ENCODE results near the gene EML6.

Gene EML6

DNA sequence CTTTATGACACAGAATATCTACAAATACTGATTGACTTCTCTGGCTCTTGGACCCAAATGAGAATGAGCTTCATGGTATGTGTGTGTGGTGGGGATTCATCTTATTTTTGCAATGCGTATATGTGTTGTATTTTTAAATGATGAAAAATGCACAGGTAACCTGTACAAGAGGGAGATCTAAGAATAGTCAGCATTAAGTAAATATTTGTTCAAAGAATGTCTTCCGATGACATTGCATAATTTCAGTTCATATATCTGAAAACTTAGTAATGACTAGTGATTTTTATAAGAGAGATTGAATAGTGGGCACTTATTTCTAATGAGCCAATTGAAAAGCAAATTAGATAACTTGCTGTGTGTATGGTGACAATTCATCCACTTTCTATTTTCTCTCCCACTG is 66.4 kb downstream of the EML6 start:
- DNase-seq (ENCODE audit: extremely low read depth in 1 of 2, low read depth in 1 of 2), result no peak

DNA sequence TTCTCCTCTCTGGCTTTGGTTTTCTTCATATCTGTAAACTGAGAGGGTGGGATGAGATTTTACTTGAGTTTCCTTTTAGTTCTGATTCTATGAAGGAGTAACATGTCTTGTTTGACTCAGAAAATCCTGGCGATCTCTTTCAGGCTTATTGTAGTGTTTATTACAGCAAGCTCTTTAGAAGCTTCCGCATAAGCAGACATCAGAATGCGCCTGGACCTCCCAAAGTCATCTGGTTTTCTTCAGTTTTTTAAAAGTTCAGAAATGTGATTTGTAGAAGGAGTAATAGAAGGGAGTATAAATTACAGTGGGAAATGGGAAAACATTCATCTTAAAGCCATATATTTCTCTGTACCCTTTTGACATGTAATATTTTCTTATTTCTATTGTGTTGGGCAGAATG is 68.4 kb downstream of the EML6 start:
- no peak for DNase-seq (ENCODE audit: extremely low read depth in 1 of 2, low read depth in 1 of 2)

DNA sequence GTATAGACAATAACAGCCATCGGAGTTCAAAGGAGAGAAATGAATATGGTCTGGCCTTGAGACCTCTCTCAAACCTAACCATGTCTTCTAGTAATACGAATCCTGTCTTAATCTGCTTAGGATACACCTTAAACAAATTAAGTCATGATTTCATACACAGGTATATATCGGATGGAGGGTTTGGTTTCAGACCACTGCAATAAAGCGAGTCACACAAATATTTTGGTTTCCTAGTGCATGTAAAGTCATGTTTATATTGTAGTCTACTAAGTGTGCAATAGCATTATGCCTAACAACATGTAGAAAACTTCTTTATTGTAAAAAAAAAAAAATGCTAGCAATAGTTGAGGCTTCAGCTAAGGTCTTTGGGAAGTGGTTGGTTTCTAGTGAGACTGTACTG is 73.8 kb downstream of the EML6 start:
- DNase-seq (ENCODE audit: extremely low read depth in 1 of 2, low read depth in 1 of 2), result no peak

DNA sequence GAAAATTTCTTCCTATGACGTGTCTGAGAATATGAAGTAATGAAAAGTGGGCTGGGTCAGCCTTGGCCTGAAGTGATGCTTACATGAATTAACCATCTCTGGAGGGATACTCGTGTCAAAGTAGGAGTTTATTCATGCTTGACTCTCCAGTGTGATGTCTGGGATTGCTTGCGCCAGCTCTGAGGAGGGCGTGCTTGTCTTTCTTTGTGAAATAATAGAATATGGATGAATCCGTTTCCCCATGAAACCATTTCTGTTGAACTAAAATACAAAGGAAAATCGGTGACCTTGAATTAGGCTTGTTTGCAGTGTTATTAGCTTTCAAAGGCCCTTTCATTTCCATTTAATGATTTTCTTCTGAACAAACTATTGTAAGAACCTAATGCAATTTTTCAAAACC is 77.9 kb downstream of the EML6 start:
- DNase-seq (ENCODE audit: extremely low read depth in 1 of 2, low read depth in 1 of 2), result no peak

DNA sequence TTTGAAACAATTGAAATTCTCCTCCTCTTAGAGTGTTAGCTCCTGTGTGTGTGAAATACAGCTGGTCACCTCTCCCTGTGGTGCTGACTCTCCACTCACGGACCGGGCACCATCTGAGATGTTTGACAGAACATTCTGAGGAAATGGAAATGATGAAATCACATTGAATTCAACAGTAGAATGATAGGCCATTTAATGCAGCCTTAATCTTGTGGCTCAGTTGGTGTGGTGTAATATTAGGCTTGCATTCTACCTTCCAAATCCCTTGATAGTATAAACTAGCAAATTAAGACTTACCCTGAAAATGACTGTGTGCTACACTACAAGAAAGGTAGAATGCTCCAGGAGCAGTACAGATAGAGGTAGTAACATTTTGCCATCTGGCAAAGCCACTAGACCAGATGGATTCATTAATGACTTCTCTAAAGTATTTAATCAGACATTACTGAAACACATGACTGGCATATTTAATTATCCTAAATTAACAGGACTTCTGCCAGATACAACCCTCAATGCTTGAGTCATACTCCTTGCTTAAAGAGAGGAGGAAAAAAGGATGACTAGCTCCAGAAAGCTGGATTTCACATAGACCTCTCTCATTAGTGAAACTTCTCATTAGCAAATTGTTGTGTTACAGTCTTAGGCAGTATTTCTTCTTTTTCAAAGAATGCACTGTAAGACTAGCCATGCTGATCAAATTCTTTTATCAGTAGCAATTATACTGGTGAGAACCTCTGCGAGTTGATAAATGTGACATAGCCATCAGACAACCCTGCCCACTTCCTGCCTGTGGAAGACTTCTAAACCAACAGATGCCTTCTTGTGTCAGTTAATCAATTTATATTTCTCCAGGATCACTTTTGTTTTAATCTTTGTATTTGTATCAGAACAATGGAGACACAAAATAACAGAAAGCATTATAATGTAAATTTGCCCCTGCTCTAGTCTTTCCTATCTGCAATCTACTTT is 80.6 kb downstream of the EML6 start:
- no peak for DNase-seq (ENCODE audit: extremely low read depth in 1 of 2, low read depth in 1 of 2)

DNA sequence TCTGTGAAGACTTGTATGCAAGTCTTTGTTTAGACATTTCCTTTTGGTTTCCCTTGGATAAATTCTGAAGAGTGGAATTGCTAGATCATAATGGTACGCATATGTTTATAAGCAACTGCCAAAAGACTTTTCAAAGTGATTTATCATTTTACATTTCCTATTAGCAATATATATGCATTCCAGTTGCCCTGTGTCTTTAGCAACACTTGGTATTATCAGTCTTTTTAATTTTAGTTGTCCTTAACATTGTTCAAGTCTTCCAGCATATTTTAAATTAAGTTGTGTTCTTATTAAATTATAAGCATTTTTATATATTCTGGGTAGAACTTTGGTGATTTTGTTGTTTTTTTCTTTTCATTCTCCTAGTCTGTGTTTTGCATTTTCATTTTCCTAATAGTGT is 81.8 kb downstream of the EML6 start:
- no peak for DNase-seq (ENCODE audit: extremely low read depth in 1 of 2, low read depth in 1 of 2)

DNA sequence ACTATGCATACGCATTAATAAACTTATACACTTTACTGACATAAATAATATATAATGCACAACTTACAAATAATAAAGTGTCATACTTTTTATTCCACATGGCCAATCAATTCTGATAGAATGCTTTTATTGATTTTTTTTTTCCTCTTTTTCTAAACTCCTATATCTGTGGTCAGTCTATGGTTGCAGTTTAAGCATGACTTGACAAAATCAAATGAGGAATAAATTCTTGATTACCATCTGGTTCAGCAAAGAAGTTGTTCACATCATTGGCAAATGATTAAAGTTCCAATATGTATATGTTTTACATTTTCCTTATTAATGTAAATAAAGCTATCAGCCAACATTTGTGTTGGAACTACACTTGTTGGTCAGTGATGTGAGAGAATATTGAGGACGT is 83.5 kb downstream of the EML6 start:
- no peak for DNase-seq (ENCODE audit: extremely low read depth in 1 of 2, low read depth in 1 of 2)

DNA sequence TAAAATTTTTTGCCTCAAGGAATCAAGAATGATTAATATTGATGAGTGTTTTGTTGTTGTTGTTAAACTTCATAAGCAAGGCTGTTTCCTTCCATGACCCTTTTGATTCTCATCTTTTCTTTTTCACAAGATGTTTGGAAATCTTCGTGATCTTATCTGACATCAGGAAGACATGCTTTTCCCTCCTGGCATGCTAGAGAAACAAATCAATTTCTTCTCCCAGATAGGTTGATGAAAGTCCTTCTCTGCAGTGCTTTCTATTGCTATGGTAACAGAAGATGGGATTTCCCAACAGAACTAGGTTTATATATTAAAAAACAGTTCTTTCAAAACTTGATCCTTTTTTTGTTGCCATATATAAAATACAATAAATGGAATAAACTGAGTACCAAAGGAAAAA is 85.2 kb downstream of the EML6 start:
- DNase-seq (ENCODE audit: extremely low read depth in 1 of 2, low read depth in 1 of 2), result no peak

DNA sequence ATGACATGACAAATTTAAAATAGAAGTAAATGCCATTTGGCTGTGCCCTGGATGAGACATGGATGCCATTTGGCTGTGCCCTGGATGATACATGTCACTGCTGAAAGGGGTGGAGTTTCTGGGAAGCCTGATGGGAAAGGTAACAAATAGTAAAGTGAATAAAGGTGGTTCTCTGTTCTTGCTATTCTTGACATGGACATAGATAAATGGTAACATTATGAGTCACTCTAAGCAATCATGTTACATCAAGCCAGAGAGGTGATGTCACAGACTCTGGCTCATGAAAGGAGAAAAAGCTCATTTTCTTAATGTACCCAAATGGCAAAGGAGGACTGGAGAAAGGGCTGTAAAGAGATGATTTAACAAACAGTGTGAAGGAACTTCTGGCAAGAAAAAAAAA is 86.4 kb downstream of the EML6 start:
- DNase-seq (ENCODE audit: extremely low read depth in 1 of 2, low read depth in 1 of 2), result no peak

DNA sequence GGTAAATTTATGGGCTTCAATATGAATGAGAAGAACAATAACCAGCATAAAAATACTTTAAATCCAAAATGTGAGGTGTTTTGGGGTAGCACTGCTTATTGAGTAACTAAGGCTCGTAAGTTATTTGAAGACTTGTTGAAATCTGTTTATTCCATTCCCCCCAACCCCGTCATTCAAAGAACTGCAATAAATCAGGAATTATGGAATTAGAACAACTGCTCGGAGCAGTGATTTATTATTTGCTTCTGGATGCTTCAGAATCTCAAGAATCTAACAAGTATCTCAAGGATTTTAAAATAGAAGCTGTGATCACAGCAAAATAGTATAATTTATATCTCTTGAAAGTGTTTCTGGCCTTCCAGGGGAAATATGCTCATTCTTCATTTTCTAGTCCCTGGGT is 86.8 kb downstream of the EML6 start:
- DNase-seq (ENCODE audit: extremely low read depth in 1 of 2, low read depth in 1 of 2), result no peak

DNA sequence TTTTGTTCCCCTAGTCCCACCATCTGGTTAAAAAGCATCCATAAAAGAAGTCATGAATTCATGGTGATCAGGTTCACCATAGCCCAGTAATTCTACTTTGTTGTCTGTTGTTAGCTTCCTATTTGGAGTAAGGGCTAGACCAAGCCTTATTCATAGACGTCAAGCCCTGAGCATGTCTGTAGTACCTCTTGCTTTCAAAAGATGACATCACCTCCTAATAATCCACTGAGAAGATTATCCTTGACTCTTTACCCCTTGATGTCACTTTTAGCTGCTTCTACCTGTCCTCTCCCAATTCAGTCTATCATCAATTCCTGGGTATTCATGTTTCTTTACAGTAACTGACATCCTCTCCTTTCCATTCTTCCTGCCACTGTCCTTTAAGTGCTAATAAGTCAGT is 90.1 kb downstream of the EML6 start:
- no peak for DNase-seq (ENCODE audit: extremely low read depth in 1 of 2, low read depth in 1 of 2)

DNA sequence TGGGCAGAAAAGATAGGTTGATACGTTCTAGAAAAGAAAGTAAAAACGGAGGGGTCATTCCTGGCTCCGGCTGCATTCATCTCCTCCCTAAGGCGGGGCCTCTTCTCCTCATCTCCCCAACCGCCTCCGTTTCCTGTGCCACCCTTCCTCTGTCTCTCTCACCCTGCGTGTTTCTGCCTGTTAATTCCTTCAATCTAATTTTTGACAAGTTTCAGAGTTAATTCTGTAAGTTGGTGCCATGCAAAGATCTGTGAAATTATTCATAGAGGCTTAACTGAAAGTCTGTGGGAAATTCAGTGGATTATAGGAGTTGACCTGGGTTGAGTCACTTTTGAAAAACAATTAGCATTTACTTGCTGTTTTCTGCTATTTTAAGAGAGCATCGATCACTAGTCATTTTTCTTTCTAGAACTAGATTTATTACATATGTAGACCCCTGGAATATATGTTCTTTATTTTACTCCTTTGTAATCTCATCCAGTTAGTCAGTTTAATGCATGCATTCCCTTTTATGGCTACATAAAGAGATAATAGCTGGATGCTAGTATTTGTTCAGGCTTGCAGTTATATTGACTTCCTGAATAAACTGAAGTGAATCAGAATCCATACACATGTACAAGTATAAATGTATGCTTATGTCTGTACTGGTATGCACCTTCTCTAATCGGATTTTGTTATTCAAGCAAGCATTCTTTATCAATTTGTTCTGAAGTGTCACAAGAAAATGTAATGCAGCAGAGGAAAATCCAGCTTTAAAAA is 91.1 kb downstream of the EML6 start:
- DNase-seq (ENCODE audit: extremely low read depth in 1 of 2, low read depth in 1 of 2), result no peak

DNA sequence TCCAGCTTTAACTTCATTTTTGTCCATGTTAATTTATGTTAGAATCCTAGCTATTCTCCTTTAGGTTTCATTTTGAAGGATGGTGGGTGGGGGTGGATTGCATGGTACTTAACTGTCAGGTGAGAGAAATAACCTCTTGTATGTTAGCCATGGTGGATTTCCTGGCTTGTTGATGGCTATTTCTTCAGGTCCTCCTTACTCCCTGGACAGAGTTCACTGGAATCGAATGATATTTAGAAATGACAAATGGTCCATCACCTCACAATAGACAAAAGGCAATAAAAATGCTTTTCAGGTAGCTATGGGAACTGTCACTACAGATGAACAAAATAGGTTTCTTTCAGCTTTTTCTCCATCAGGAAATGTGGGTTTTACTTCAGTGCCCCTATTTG is 91.7 kb downstream of the EML6 start:
- no peak for DNase-seq (ENCODE audit: extremely low read depth in 1 of 2, low read depth in 1 of 2)

DNA sequence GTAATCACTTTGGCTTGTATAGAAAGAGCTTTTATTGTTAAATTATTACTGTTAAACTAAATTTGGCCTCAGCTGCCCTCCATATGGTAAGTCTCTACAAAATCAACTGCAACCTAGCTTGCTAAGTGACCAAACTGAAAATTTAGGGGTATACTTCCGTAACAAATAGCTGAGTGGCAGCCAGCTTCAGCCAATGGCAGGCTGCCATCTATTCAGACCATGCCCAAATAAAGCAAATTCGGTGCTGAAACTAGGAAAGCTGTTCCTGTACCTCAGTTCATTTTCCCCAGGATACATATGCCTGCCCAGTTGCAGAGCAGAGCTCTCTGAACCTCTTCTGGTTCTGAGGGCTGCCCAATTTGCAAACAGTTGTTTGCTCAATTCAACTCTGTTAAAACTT is 94.8 kb downstream of the EML6 start:
- DNase-seq (ENCODE audit: extremely low read depth in 1 of 2, low read depth in 1 of 2), result no peak

DNA sequence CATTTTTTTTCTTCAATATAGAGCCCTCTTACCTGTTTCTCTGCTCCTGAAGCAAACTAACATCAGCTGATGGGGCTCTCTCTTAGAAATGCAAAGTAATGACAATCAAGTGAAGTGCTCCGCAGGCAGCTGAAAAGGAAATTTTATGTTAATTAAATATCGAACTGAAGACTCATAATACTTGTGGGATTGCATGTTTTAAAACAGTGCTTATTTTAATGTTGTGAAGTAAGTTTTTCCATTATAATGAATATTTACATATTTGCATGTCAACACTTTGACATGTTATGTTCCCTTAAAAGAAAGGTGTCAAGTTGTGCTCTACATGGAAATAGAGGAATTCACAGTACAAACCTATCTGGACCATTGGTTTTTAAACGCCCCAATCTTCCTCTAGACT is 97.1 kb downstream of the EML6 start:
- DNase-seq (ENCODE audit: extremely low read depth in 1 of 2, low read depth in 1 of 2), result no peak

DNA sequence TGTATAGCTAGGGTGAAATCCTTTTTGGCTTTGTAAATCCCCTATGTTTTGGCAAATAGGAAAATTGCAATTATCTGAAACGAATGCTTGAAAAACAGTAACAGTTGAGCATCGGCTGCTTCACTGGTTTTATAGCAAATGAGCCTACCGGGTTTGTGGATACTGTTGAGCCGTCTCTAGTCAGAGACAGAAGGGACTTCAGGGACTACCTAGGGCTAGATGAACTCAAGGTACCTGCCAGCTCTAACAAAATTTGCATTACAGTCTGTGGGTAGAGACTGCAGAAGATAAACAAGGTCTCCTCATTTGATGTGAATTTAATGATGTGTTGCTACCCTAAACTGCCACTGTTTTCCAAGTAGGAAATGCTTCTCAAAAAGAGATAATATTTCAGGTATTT is 101.1 kb downstream of the EML6 start:
- DNase-seq (ENCODE audit: extremely low read depth in 1 of 2, low read depth in 1 of 2), result no peak

DNA sequence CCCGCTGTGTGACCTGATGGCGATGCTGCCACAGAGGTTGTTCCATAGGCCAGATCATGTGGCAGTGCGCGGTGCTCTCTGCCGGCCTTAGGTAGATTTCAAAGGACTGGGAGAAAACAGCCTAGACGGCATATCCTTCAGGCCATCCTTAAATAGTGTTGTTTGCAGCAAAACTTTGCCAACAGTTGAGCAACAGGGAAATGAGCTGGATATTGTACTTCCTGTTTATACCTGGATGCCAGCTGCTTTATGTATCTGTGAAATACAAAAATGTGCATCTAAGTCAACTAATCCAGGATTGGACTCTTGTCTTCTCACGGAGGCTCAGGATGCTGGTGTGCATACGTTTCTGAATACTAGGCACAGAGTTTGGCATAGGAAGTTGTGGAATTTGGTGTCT is 107.1 kb downstream of the EML6 start:
- DNase-seq (ENCODE audit: extremely low read depth in 1 of 2, low read depth in 1 of 2), result no peak

DNA sequence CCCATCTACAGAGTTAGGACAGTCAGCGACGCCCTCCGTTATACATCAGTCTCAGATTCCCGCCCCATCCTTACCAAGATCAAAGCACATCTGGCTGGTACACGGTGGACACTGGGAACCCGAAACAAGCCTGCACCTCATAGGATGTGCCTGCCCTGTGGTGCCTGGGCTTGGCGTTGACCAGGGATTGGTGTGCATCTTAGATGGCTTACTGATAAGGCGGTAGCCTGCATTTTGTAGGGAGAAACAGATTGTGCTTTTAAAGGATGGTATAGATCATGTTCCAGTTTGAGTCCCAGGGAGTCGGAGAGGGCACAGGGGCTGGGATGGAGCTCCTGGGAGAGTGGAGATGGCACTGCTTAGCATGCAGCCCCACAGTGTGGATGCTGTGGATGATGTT is 108.0 kb downstream of the EML6 start:
- DNase-seq (ENCODE audit: extremely low read depth in 1 of 2, low read depth in 1 of 2), result no peak

DNA sequence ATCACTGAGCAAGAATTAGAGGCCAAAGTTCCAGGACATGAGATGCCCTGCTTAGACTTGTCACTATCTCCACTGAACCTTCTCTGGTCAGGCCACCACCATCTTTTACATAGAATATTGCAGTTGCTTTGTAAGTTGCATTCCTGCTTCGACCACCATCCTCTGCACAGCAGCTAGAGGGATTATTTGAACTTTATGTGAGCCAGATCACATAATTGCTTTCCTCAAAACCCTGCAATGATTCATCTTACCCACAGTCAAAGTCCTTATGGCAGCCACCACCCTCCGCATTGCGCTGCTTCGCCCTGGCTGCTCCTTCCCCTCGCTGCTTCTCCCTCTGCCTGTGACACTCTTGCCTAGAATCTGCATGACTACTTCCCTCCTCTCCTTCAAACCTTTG is 111.3 kb downstream of the EML6 start:
- DNase-seq (ENCODE audit: extremely low read depth in 1 of 2, low read depth in 1 of 2), result no peak

DNA sequence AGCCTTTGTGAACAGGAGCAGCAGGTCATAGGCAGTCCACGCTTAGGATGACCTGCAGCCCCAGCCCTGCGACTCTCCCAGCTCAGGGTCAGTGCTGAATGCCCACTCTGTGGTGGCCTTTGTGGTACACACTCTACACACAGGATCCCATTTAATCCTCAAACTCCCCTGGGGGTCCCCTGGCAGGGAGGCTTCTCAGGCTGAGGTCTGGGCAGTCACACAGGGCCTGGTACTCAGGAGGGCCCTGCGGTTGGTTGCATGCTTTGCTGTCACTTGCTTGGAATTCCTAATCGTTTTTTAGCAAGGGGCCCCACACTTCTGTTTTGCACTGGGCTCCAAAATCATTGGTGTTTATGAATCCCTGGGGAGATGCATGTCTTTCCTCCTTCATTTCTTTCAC is 113.0 kb downstream of the EML6 start:
- DNase-seq (ENCODE audit: extremely low read depth in 1 of 2, low read depth in 1 of 2), result no peak

DNA sequence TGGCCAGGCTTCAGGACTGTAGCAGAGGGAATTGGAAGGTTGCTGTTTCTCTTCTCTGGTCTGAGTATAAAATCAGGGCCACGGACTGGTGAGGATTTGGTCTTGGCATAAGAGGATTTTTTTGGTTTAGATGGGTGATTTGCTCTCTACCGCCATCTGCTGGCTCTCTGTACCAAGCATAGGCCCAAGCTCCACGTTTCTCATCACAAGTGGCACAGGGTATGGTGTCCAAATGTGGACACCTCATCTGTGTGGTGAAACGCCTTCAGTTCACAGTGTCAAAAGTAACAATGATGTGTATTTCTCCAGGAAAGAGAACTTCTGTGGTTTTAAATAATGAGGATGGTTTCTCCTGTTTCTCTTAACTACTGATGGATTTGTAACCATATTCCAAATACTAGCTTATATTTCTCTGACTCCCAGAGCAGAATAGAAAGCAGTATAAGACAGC is 115.1 kb downstream of the EML6 start:
- peak; percentile 5 to 25 for DNase-seq (ENCODE audit: extremely low read depth in 1 of 2, low read depth in 1 of 2)

Data from stimulated activated CD8-positive, alpha-beta memory T cell treated with anti-CD3 and anti-CD28 coated beads, Interleukin-7, amount 100 ng/mL, for 48 hours (primary cell).